A549 (cell line): Measurements from ENCODE around the gene PAM16. TPM values are rescaled to one million over a fixed set of nuclear protein-coding genes. Genes with fewer than 3 reads are reported as not detected.

ENCODE experiments used
- ATAC-seq, 2 experiments: fragments of 200-7000 bp in 1 of 2; fragments of >200 bp in 1 of 2; cut with Nextera tagmentation in 1 of 2; cut with Tn5 transposase in 1 of 2; 3 replicates each; pipeline versions ENCODE4 v1.8.0 to v1.9.1; 2018 to 2020; ENCODE audit warnings: mild to moderate bottlenecking in 1 of 2, moderate library complexity in 1 of 2
- CTCF ChIA-PET: fragments of 300-600 bp; sonication (Branson Sonifier 250); formaldehyde crosslinking; extraction: SDS; loops from one replicate; lab custom pipeline; 2021; ENCODE audit warnings: antibody characterized with exemption, inconsistent platforms; lab: Yijun Ruan, JAX
- POLR2A ChIA-PET: fragments of 350-600 bp; formaldehyde crosslinking; extraction: SDS; loops from one replicate; lab custom pipeline; 2021; ENCODE audit warnings: antibody characterized with exemption, inconsistent platforms; lab: Yijun Ruan, JAX
- DNase-seq, 2 experiments: peaks; one replicate each; pipeline versions ENCODE4 v3.0.0 to v3.0.0-alpha.2; 2011 to 2016; ENCODE audit warnings: low read depth in 1 of 2, low spot score in 1 of 2
- FAIRE-seq: peaks from 2 replicates; lab custom pipeline; 2011; peaks lifted over from hg19 to GRCh38; lab: Jason Lieb, UNC
- H3K27ac ChIP-seq, 2 experiments: fragments of >200 bp; sonication (Bioruptor Twin); formaldehyde crosslinking; 3 replicates each; pipeline ENCODE4 v1.5.1; 2016 to 2017
- H3K4me1 ChIP-seq: fragments of >200 bp; sonication (Bioruptor Twin); formaldehyde crosslinking; 3 replicates; pipeline ENCODE4 v1.6.1; 2016
- H3K4me2 ChIP-seq: fragments of >200 bp; sonication (Bioruptor Twin); formaldehyde crosslinking; 3 replicates; pipeline ENCODE4 v1.6.1; 2016
- H3K4me3 ChIP-seq: fragments of >200 bp; sonication (Bioruptor Twin); formaldehyde crosslinking; 3 replicates; pipeline ENCODE4 v1.5.1; 2016
- H3K9me3 ChIP-seq: fragments of >200 bp; sonication (Bioruptor Twin); formaldehyde crosslinking; 3 replicates; pipeline ENCODE4 v1.6.1; 2016
- CHD2 ChIP-seq: fragments of 150-350 bp; IDR thresholded peaks from 2 replicates; pipeline ENCODE4 v1.6.1; 2014; ENCODE audit warnings: low read length; ENCODE audit not compliant: partially characterized antibody
- E2F6 ChIP-seq: IDR thresholded peaks from 2 replicates; pipeline ENCODE4 v1.6.1; 2012; ENCODE audit warnings: low read depth, borderline replicate concordance
- EHF ChIP-seq: fragments of 250-450 bp; sonication (Bioruptor Pico); IDR thresholded peaks from 2 replicates; pipeline ENCODE4 v1.5.0; 2020; ENCODE audit warnings: mild to moderate bottlenecking
- EHMT2 ChIP-seq: fragments of 200-600 bp; sonication (generic); IDR thresholded peaks from 2 replicates; pipeline ENCODE4 v1.6.1; 2016; ENCODE audit warnings: antibody characterized with exemption, low read depth, mild to moderate bottlenecking, moderate library complexity
- EP300 ChIP-seq, 2 experiments: fragments of >200 bp; sonication (Bioruptor Twin); formaldehyde crosslinking; IDR thresholded peaks; 2 replicates in 1 of 2; 3 replicates in 1 of 2; pipeline ENCODE4 v1.6.1; 2016 to 2017
- HDAC2 ChIP-seq: fragments of 200-600 bp; sonication (generic); IDR thresholded peaks from 2 replicates; pipeline ENCODE4 v1.6.1; 2016
- HEYL ChIP-seq: fragments of 250-450 bp; sonication (Bioruptor Pico); IDR thresholded peaks from 2 replicates; pipeline ENCODE4 v1.8.0; 2021; ENCODE audit warnings: mild to moderate bottlenecking, moderate library complexity
- HMGXB4 ChIP-seq: fragments of 250-450 bp; sonication (Bioruptor Pico); IDR thresholded peaks from 2 replicates; pipeline ENCODE4 v1.5.0; 2021; ENCODE audit warnings: mild to moderate bottlenecking, moderate library complexity, borderline replicate concordance
- HOXA7 ChIP-seq: fragments of 250-450 bp; sonication (Bioruptor Pico); IDR thresholded peaks from 2 replicates; pipeline ENCODE4 v1.5.0; 2020; ENCODE audit warnings: mild to moderate bottlenecking, moderate library complexity
- HOXB5 ChIP-seq: fragments of 250-450 bp; sonication (Bioruptor Pico); IDR thresholded peaks from 2 replicates; pipeline ENCODE4 v1.5.0; 2020; ENCODE audit warnings: mild to moderate bottlenecking, moderate library complexity
- KDM1A ChIP-seq: fragments of 200-600 bp; sonication (generic); IDR thresholded peaks from 2 replicates; pipeline ENCODE4 v1.6.1; 2016; ENCODE audit warnings: low read depth, mild to moderate bottlenecking
- MAFK ChIP-seq: fragments of 450-650 bp; IDR thresholded peaks from 2 replicates; pipeline ENCODE4 v1.6.1; 2014; ENCODE audit not compliant: partially characterized antibody
- POLR2AphosphoS2 ChIP-seq: conservative IDR thresholded peaks from 2 replicates; pipeline ENCODE4 v1.6.1; 2012; ENCODE audit warnings: low read length, improper control_type of control experiment, inconsistent platforms
- RAD21 ChIP-seq, 2 experiments: fragments of >200 bp in 1 of 2; sonication (Bioruptor Twin) in 1 of 2; formaldehyde crosslinking in 1 of 2; IDR thresholded peaks in 1 of 2; conservative IDR thresholded peaks in 1 of 2; 2 replicates in 1 of 2; 3 replicates in 1 of 2; pipeline ENCODE4 v1.6.1; 2012 to 2018; ENCODE audit warnings: inconsistent platforms in 1 of 2
- RCOR1 ChIP-seq: fragments of 150-350 bp; IDR thresholded peaks from 2 replicates; pipeline ENCODE4 v1.6.1; 2014; ENCODE audit warnings: antibody characterized with exemption, low read length, low read depth
- RNF2 ChIP-seq: fragments of 200-600 bp; sonication (generic); IDR thresholded peaks from 2 replicates; pipeline ENCODE4 v1.6.1; 2016; ENCODE audit warnings: low read depth, mild to moderate bottlenecking, antibody characterized with exemption, moderate library complexity, borderline replicate concordance
- TFCP2L1 ChIP-seq: fragments of 250-450 bp; sonication (Bioruptor Pico); IDR thresholded peaks from 2 replicates; pipeline ENCODE4 v1.5.0; 2021; ENCODE audit warnings: mild to moderate bottlenecking
- USF2 ChIP-seq: fragments of 450-650 bp; IDR thresholded peaks from 2 replicates; pipeline ENCODE4 v1.6.1; 2014; ENCODE audit warnings: antibody characterized with exemption
- ZC3H11A ChIP-seq: fragments of 450-650 bp; IDR thresholded peaks from 2 replicates; pipeline ENCODE4 v1.6.1; 2014; ENCODE audit warnings: antibody characterized with exemption, mild to moderate bottlenecking
- ZNF302 ChIP-seq: fragments of 250-450 bp; sonication (Bioruptor Pico); IDR thresholded peaks from 2 replicates; pipeline ENCODE4 v1.9.0; 2021; ENCODE audit warnings: inconsistent platforms, mild to moderate bottlenecking, moderate library complexity
- WGBS: methylation state at CpG from one replicate; pipeline ENCODE4 v1.1.6; 2017; ENCODE audit errors: missing lambda C conversion rate; 5-methylcytosine and 5-hydroxymethylcytosine counted together
- polyA plus RNA-seq, 4 experiments: library from polyadenylated mRNA; depleted of rRNA in 3 of 4; stranded (reverse); fragments of >200 nt; fragmentation: RNase III in 1 of 4; extraction: RNeasy Plus Mini Kit Qiagen cat#74134 plus additional on column Dnase treatment in 1 of 4; gene quantifications; 2 replicates in 3 of 4; 3 replicates in 1 of 4; pipeline ENCODE4 v1.2.3, GENCODE V29; 2011 to 2017
- TF ChIP-seq, protein P1 (sequence below): fragments of 200-600 bp; sonication (generic); IDR thresholded peaks from 2 replicates; pipeline ENCODE4 v1.6.1; 2016; ENCODE audit warnings: antibody characterized with exemption, mild to moderate bottlenecking, moderate library complexity

The PAM16 gene
- polyA plus RNA-seq, 2 of the 4 experiments (the other 2 are of a cell fraction): 55.1 to 59.1 TPM

DNA sequence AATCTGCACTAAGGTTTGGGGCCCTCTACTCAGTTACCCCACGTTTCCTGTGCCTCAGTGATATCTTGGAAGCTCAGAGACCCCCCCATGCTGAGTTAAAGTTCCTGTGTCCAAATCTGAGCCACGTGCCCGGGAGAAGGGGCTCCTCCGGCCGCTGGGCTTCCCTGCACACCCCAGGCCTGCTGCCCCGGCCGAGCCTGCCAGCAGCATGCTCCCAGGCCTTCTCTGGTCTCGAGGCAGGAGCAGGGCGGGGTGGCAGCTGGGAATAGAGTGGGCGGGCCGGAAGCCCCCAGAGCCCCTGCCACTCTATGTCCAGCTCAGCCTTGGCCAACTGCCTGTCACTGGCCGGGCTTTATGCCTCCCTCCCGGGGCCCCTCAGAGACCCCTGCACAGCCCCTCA lies 14.9 kb upstream of the PAM16 start:
- 87% methylated on average over 5 of the region's 13 CpGs for WGBS
- ATAC-seq: no peak
- FAIRE-seq: no peak
- TF ChIP-seq POLR2AphosphoS2: no peak
- no peak for TF ChIP-seq EHMT2
- TF ChIP-seq USF2: no peak
- no peak for TF ChIP-seq CHD2
- TF ChIP-seq, all 56 proteins: peak for 0
- no peaks in the 10 kb centered on the region for H3K9me3 ChIP-seq
- peaks cover 21% of the 10 kb centered on the region for H3K4me1 ChIP-seq
- POLR2A ChIA-PET: interaction anchor here (0.6 kb wide), 1 partner anchor 37 kb away, joined by 3 read pairs; no protein-coding TSS in a partner anchor
- no peak for DNase-seq
- H3K4me3 ChIP-seq: no peak overlapping the region
- no peak overlapping the region for H3K27ac ChIP-seq
- no peak overlapping the region for H3K4me2 ChIP-seq
- CTCF ChIA-PET: interaction anchor here (0.7 to 14.1 kb wide), 6 partner anchors 10 to 34 kb away, joined by 3 to 833 read pairs (median 4); no protein-coding TSS in a partner anchor

GRCh38 chr16:4365615-4366014 lies 14.5 kb upstream of the PAM16 start:
- no peak overlapping the region for H3K4me3 ChIP-seq
- no peaks in the 10 kb centered on the region for H3K9me3 ChIP-seq
- peaks cover 19% of the 10 kb centered on the region for H3K4me1 ChIP-seq
- 87% methylated on average over 12 of the region's 12 CpGs for WGBS
- ATAC-seq (no peak), DNase-seq (no peak), FAIRE-seq (no peak)
- POLR2A ChIA-PET: interaction anchor here (0.6 kb wide), 1 partner anchor 37 kb away, joined by 3 read pairs; no protein-coding TSS in a partner anchor
- CTCF ChIA-PET: interaction anchor here (0.9 to 14.1 kb wide), 7 partner anchors 8 to 34 kb away, joined by 3 to 833 read pairs (median 3); no protein-coding TSS in a partner anchor
- no peak overlapping the region for H3K27ac ChIP-seq
- H3K4me2 ChIP-seq: no peak overlapping the region
- no peak for TF ChIP-seq EHMT2
- TF ChIP-seq ZNF302 (CRISPR knock-in tag): no peak
- no peak for TF ChIP-seq HOXA7
- TF ChIP-seq HEYL: no peak
- no peak for TF ChIP-seq E2F6
- TF ChIP-seq ZC3H11A: no peak
- TF ChIP-seq RNF2: no peak
- TF ChIP-seq MAFK: no peak

- Histone ChIP-seq H3K27ac (no peak overlapping the region), H3K4me1 (peaks cover 19% of the 10 kb centered on the region), H3K4me3 (no peak overlapping the region), H3K9me3 (no peaks in the 10 kb centered on the region), H3K4me2 (no peak overlapping the region)
- 93% methylated on average over 8 of the region's 10 CpGs for WGBS
- DNase-seq (no peak), FAIRE-seq (no peak), ATAC-seq (no peak)
- TF ChIP-seq KDM1A (no peak), CHD2 (no peak), RAD21 (conservative IDR thresholded peaks at IDR 0.05 in 1 of 2, IDR thresholded peaks at IDR 0.05 in 1 of 2) (no peak), EHF (CRISPR knock-in tag) (no peak), RCOR1 (no peak), HDAC2 (no peak)
- ChIA-PET POLR2A (no interaction called here), CTCF (interaction anchor here (0.9 to 14.1 kb wide), 7 partner anchors 8 to 35 kb away, joined by 3 to 833 read pairs (median 3); no protein-coding TSS in a partner anchor)
Observed at GRCh38 chr16:4365014-4365406, 13.9 kb upstream of the PAM16 start.

DNA sequence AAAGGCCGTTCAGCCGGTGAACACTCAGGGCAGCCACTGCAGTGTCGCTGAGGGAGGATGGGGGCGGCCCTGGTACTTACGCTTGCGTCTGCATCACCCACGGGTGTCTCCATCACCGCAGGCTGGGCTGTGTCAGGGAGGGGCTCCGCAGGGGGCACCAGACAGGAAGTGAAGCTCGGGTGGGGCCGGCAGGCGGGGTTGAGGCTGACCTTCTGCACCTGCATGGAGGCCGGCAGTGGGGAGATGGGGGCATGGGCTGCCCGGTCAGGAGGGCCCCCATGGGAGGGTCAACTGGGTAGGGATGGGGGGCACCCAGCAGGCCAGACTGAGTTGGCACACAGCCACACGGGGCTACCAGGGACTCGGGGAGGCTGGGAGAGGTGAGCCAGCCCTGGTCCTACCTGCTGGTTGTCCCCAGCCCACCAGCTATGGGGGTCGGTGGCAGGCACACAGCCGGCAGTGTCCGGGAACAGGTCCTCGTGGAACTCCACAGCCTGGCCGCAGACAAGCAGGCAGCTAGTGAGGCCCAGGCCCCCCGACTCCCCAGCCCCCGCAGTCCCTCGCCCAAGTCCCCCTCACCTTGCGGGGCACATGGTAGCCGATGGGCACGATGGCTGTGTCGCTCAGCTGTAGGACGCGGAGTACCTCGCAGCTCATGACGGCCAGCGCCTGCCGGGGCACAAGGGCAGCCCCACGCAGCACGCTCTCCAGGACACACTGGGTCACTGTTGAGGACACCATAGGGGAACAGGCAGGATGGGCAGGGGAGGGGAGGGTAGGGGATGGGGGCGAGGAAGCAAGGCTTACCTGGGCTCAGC lies 13.3 kb upstream of the PAM16 start:
- FAIRE-seq: no peak
- 93% methylated on average over 20 of the region's 37 CpGs for WGBS
- ChIA-PET POLR2A (no interaction called here), CTCF (interaction anchor here (1.0 to 14.1 kb wide), 6 partner anchors 9 to 55 kb away, joined by 3 to 833 read pairs (median 3); no protein-coding TSS in a partner anchor)
- no peaks in the 10 kb centered on the region for H3K9me3 ChIP-seq
- no peak overlapping the region for H3K27ac ChIP-seq
- H3K4me2 ChIP-seq: no peak overlapping the region
- peaks cover 18% of the 10 kb centered on the region for H3K4me1 ChIP-seq
- no peak overlapping the region for H3K4me3 ChIP-seq
- ATAC-seq: no peak
- DNase-seq: no peak
- TF ChIP-seq EHMT2 (no peak), EP300 (IDR thresholded peaks at IDR 0.05) (no peak), HOXB5 (CRISPR knock-in tag) (no peak), HMGXB4 (CRISPR knock-in tag) (no peak), TFCP2L1 (CRISPR knock-in tag) (no peak)
- TF ChIP-seq, protein P1, sequence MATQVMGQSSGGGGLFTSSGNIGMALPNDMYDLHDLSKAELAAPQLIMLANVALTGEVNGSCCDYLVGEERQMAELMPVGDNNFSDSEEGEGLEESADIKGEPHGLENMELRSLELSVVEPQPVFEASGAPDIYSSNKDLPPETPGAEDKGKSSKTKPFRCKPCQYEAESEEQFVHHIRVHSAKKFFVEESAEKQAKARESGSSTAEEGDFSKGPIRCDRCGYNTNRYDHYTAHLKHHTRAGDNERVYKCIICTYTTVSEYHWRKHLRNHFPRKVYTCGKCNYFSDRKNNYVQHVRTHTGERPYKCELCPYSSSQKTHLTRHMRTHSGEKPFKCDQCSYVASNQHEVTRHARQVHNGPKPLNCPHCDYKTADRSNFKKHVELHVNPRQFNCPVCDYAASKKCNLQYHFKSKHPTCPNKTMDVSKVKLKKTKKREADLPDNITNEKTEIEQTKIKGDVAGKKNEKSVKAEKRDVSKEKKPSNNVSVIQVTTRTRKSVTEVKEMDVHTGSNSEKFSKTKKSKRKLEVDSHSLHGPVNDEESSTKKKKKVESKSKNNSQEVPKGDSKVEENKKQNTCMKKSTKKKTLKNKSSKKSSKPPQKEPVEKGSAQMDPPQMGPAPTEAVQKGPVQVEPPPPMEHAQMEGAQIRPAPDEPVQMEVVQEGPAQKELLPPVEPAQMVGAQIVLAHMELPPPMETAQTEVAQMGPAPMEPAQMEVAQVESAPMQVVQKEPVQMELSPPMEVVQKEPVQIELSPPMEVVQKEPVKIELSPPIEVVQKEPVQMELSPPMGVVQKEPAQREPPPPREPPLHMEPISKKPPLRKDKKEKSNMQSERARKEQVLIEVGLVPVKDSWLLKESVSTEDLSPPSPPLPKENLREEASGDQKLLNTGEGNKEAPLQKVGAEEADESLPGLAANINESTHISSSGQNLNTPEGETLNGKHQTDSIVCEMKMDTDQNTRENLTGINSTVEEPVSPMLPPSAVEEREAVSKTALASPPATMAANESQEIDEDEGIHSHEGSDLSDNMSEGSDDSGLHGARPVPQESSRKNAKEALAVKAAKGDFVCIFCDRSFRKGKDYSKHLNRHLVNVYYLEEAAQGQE: no peak
